H1 (cell line): ENCODE measurements around the gene TNRC6A.

Experiments used
- CREB1 ChIP-seq: IDR thresholded peaks from 2 replicates; pipeline ENCODE4 v1.6.1; 2012; ENCODE audit warnings: inconsistent platforms
- EGR1 ChIP-seq: IDR thresholded peaks from 2 replicates; pipeline ENCODE4 v1.6.1; 2011; ENCODE audit warnings: low read depth, low read length, borderline replicate concordance
- HDAC2 ChIP-seq, 2 experiments: fragments of 300-600 bp in 1 of 2; sonication (generic) in 1 of 2; IDR thresholded peaks; 2 replicates each; pipeline ENCODE4 v1.6.1; 2011 to 2012; ENCODE audit warnings: low read depth in 2 of 2, low read length in 2 of 2, mild to moderate bottlenecking in 2 of 2, moderate library complexity in 2 of 2, borderline replicate concordance in 1 of 2, inconsistent platforms in 1 of 2
- JUND ChIP-seq: IDR thresholded peaks from 2 replicates; pipeline ENCODE4 v1.6.1; 2011; ENCODE audit warnings: mild to moderate bottlenecking, improper control_type of control experiment, low read length
- MAFK ChIP-seq: IDR thresholded peaks from 2 replicates; pipeline ENCODE4 v1.6.1; 2012; ENCODE audit warnings: low read depth, mild to moderate bottlenecking, improper control_type of control experiment, low read length
- PHF8 ChIP-seq: fragments of 200-600 bp; sonication (generic); conservative IDR thresholded peaks from 2 replicates; pipeline ENCODE4 v1.7.1; 2012; ENCODE audit warnings: low read depth, mild to moderate bottlenecking, inconsistent platforms, low read length, moderate library complexity
- POU5F1 ChIP-seq: IDR thresholded peaks from 2 replicates; pipeline ENCODE4 v1.6.1; 2011; ENCODE audit warnings: low read depth, mild to moderate bottlenecking, low read length, moderate library complexity
- RXRA ChIP-seq: IDR thresholded peaks from 2 replicates; pipeline ENCODE4 v1.6.1; 2011; ENCODE audit warnings: low read depth, mild to moderate bottlenecking, low read length, moderate library complexity; ENCODE audit not compliant: insufficient read depth
- YY1 ChIP-seq: IDR thresholded peaks from 2 replicates; pipeline ENCODE4 v1.6.1; 2011; ENCODE audit warnings: low read depth, mild to moderate bottlenecking, low read length
- TF ChIP-seq, protein P1 (sequence below), 3 experiments: IDR thresholded peaks; 1 replicate in 2 of 3; 2 replicates in 1 of 3; pipeline versions ENCODE4 v1.5.1 to v1.6.1; 2011; ENCODE audit warnings: low read length in 3 of 3, mild to moderate bottlenecking in 3 of 3, inconsistent platforms in 2 of 3, low read depth in 1 of 3, moderate library complexity in 1 of 3; ENCODE audit not compliant: insufficient read depth in 1 of 3; ENCODE audit errors: control extremely low read depth in 1 of 3

DNA sequence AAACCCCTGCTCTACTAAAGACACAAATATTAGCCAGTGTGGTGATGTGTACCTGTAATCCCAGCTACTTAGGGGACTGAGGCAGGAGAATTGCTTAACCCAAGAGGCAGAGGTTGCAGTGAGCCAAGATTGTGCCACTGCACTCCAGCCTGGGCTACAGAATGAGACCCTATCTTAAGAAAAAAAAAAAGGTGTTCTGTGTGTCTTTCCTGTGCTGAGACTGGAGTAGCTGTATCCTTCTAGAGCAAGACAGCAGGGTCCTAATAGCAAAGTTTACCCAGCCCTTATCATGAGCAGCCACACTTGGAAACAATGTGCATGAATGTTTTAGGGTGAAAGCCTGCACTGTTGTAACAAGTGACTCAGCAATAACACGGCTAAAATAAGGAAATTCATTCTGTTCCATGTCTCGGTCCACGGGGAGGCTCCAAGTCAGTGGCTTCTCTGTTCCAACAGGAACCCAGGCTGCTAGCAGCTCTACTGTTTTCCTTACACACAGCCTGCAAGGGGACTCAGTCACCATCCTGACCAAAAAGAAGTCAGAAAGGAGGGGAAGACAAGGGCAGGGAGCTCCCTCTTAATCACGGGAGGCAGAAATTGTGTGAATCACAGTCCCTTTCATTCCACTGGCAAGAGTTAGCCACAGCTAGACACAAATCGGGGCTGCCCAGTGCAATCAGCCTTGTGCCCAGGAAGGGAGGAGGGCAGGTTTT is 109.3 kb downstream of the TNRC6A start:
- TF ChIP-seq EGR1, result no peak
- TF ChIP-seq MAFK, result no peak
- TF ChIP-seq, protein P1, sequence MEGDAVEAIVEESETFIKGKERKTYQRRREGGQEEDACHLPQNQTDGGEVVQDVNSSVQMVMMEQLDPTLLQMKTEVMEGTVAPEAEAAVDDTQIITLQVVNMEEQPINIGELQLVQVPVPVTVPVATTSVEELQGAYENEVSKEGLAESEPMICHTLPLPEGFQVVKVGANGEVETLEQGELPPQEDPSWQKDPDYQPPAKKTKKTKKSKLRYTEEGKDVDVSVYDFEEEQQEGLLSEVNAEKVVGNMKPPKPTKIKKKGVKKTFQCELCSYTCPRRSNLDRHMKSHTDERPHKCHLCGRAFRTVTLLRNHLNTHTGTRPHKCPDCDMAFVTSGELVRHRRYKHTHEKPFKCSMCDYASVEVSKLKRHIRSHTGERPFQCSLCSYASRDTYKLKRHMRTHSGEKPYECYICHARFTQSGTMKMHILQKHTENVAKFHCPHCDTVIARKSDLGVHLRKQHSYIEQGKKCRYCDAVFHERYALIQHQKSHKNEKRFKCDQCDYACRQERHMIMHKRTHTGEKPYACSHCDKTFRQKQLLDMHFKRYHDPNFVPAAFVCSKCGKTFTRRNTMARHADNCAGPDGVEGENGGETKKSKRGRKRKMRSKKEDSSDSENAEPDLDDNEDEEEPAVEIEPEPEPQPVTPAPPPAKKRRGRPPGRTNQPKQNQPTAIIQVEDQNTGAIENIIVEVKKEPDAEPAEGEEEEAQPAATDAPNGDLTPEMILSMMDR (IDR thresholded peaks at IDR 0.05; ENCODE audit: control extremely low read depth in 1 of 3, insufficient read depth in 1 of 3, low read depth in 1 of 3, low read length in 3 of 3), result no peak
- no peak for TF ChIP-seq HDAC2 (IDR thresholded peaks at IDR 0.05; ENCODE audit: borderline replicate concordance in 1 of 2, low read depth in 2 of 2, low read length in 2 of 2)
- no peak for TF ChIP-seq YY1
- TF ChIP-seq RXRA, result no peak
- no peak for TF ChIP-seq CREB1
- TF ChIP-seq JUND, result no peak
- TF ChIP-seq PHF8, result no peak
- no peak for TF ChIP-seq POU5F1
